ENCODE results near the gene MACROD2.

The MACROD2 gene

DNA sequence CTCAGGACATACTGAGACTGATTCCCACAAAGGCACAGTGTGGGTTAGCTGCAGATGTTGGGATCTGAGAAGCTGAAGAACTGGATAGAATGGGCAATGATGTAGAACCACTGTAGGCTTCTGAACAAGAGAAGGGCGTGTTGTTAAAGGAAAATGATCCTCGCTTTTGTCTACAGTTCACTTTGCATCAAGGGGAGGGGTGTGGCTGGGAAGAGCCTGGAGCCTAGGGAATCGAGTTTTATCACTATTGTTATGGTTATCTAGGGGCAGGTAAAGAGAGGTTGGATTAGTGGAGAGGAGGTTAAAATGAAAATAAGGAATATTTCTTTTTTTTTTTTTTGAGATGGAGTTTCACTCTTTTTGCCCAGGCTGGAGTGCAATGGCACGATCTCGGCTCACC lies 1809.8 kb downstream of the MACROD2 start:
- no peak for DNase-seq

- DNase-seq = no peak
These were observed 1810.8 kb downstream of the MACROD2 start for GRCh38 chr20:15806105-15806504.

DNA sequence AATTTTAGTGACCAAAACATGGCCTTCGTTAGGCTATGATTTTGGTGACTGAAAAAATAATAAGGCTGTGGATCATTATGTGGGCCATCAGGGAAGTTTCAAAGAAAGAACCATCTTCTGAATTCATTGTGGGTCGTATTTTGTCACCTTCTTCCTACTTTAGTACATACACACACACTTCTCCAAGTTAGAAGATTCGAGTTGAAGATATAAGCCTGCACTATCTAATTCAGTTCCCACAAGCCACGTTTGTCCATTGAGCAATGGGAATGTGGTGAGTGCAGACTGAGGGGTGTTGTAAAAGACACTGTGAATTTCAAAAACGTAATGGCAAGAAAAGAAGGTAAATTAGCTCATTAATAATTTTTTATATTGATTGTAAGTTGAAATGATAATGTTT lies 1812.0 kb downstream of the MACROD2 start:
- DNase-seq = peak in 1 of 4 experiments; percentile 1

DNA sequence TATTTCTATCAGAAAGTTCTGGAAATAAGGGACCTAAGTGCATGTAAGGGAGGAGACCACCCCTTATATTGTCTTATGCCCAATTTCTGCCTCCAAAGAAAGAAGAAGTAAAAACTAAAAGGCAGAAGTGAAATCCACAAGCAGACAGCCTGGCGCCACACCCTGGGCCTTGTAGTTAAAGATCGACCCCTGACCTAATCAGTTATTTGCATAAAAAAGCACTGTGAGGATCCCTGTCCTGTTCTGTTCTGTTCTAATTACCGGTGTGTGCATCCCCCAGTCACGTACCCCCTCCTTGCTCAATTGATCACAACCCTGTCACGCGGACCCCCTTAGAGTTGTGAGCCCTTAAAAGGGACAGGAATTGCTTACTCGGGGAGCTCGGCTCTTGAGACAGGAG lies 1812.5 kb downstream of the MACROD2 start:
- DNase-seq = peak in 1 of 4 experiments; percentile 10

GRCh38 chr20:15811951-15812350 lies 1816.6 kb downstream of the MACROD2 start:
- no peak for DNase-seq

DNA sequence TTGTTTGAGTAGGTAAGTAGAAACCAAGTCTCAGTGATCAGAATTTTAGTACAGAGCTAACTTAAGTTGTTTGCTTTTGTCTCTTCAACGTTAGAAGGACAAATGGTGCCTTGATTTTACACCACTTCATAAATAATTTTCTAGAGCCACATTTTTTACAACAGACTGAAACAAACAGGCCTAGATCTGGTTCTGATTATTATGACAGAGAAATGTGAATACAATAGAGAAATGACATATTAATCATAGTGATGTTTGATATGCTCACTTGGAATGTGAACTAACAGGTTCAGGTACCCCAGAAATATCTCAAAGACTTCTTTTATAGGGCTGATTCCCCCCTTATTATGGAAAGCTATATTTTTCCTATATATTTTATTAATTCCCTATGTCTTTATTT lies 1817.4 kb downstream of the MACROD2 start:
- no peak for DNase-seq

DNA sequence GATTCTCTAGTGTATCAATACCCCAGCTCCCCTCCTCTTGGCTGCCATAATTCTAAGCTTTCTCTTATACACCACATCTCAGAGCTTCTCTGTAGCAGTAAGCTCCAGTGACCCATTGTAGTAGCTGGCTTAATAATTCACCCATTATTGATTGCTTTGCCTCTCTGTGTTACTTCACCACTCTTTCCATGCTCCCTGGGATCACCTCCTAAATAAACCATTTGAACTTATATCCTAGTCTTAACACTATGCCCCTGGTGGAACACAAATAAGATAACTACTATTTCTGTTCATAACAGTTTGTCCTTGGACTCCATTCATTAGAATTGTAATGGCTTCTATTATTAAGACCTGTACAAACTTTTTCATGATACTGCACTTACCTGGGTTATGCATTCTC lies 1819.0 kb downstream of the MACROD2 start:
- no peak for DNase-seq

DNA sequence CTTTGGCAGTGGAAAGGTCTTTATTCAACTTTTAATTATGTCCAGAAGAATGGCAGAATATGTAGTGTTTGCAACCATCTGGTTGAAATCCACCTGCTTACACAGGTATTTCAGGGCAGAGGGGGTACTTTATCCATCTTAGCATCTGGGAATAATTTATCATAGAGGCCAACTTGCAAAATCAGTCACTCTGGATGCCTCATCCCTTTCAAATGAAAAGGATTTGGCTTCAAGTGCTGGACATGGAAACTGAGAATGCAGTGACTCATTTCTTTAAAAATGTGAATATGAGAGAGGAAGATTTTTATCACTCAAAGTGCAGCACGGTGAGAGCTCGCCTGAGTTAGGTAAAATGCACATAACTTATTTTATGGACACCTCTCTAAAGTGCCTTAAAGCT lies 1819.6 kb downstream of the MACROD2 start:
- no peak for DNase-seq

- no peak for DNase-seq
These were observed 1822.0 kb downstream of the MACROD2 start for GRCh38 chr20:15817351-15817750.

DNA sequence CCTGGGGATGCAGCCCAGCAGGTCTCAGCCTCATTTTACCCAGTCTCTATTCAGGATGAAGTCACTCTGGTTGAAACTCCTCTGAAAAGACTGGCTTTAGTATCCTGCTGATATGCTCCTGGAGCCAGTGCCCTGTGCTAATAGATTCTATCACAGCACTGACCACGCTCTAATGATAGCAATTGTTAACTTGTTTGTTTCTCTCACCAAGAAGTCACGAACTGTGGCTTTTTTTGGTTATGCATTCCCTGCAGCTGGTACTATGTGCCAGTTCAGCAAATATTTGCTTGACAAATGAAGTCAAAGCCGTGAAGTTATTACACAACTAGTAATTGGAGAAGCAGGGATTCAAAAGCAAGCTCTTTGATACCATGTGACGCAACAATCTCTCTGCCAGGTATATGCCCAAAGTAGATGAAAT lies 1823.3 kb downstream of the MACROD2 start:
- no peak for DNase-seq

- no peak for DNase-seq
These were observed 1828.4 kb downstream of the MACROD2 start for GRCh38 chr20:15823718-15824117.

GRCh38 chr20:15827628-15828027 lies 1832.3 kb downstream of the MACROD2 start:
- DNase-seq = no peak

GRCh38 chr20:15831201-15831600 lies 1835.9 kb downstream of the MACROD2 start:
- no peak for DNase-seq

- no peak for DNase-seq
These were observed 1837.2 kb downstream of the MACROD2 start for GRCh38 chr20:15832512-15832911.

DNA sequence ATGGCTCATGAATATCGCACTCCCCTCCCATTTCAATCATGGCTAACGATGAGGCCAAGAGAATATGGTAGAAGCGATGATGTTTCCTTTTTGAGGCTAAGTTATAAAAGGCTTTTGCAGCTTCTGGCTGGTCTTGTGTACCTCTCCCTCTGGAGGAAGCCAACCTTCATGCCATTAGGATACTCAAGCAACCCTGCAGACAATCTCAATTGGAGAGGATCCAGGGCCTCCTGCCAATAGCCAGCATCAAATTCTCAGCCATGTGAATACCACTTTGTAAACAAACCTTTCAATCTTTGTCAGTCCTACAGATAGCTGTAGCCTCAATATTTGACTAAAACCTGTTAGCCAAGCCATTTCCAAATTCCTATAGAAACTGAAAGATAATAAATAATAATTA lies 1839.5 kb downstream of the MACROD2 start:
- no peak for DNase-seq

DNA sequence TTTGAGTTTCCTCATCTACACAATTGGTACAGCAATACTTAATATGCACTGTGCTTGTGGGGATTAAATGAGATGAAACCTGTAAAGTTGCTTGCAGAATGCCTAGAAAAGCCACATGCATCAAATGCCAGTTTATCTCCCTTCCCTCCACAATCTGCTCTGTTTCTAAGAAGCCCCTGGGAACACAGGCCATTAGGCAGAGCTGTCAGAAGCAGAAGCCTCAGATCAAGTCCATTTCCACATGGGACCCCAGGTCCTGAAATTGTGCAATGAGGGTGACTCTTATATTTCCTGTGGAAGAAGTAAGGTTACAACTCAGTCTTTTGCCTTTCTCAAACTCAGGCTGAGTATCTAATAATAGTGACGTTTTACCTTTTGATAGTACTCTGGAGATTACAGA lies 1840.5 kb downstream of the MACROD2 start:
- DNase-seq = no peak

DNA sequence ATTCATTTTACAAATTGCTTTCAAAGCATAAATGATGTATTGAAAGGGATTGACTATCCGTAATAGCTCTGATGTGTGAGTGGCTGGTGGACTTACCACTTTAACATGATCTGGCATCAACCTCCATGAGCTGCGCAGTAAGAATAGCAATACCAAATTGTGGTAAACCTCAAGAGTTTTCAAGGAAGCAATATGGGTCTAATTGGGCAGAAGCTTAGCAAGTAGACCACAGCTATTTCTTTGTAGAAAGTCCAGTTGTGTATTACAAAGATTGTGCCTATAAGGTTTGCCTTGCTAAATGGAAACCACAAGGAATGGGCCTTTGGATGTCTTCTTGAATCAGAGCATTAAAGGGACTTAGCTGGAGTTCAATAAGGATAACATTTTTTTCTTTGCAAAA lies 1841.3 kb downstream of the MACROD2 start:
- DNase-seq = no peak

GRCh38 chr20:15837563-15837962 lies 1842.2 kb downstream of the MACROD2 start:
- DNase-seq = no peak

DNA sequence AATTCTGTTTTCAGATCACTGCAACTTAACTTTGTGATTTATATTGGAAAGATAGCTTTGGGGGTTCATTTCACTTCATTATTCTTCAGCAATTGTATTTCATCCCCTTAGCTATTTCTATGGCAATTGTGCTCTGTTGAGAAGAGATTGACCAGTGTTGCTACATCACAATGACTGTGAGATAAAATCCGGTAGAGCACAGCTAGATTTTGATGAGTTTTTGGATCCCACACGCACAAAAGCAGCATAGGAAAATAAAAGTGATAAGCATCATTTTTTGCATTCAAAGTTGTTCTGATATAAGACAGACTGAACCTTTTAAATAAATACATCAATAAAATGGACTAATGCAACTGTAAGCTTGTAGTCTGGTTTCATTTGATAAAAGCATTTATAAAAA lies 1843.2 kb downstream of the MACROD2 start:
- DNase-seq = no peak

- DNase-seq = no peak
These were observed 1845.5 kb downstream of the MACROD2 start for GRCh38 chr20:15840636-15841301.

- DNase-seq = no peak
These were observed 1847.6 kb downstream of the MACROD2 start for GRCh38 chr20:15842872-15843271.

DNA sequence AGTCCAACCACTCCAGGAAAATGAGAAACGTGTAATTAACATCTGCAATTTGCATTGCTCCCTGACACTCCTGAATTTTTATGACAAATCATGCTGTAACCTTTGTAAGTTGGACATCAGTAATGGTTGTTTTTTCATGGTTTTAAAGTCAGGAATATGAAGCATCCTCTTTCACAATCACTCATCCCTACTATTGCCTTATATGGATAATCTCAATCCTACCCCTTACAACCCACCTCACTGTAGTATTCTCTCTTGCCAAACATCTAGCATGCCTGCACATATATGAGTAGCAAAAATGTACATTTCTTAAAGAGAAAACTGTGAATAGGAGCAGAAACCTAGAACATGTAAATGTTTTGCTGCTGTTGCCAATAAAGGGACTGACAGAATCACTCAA lies 1848.5 kb downstream of the MACROD2 start:
- DNase-seq = no peak

DNA sequence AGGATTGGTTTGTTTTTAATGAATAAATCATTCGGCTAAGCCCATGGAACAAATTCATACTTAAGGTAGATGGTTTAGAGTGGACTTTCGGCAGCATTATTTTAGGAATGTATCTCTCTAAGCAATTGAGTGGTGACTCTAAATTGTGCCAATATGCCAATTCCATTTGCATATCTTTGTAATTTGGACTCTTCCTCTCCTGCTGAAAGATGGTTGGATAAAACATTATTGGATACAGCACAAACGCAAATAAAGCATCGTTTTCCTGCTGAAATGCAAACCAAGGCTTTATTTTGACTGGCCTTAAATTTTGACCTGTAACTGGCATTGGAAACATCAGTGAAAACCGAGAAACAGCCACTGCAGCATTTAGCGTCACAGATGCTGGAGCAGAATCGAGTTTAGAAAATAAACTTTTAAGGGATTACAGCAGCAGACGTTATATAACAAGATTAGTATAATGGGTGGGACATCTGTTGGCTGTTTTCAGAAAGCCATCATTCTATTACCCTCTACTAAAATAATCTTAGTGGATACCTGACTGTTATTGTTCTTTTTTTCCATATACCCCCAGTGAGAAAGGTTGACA lies 1852.0 kb downstream of the MACROD2 start:
- no peak for DNase-seq

- DNase-seq = no peak
These were observed 1852.8 kb downstream of the MACROD2 start for GRCh38 chr20:15848126-15848525.
